T1000 (cell line): ENCODE data around the gene CD7.

Experiments
- DNase-seq: peaks from one replicate; lab custom pipeline; 2025; ENCODE audit warnings: mixed read lengths; lab: John Stamatoyannopoulos, UW

CD7 gene

GRCh38 chr17:82346342-82347300, 29.2 kb upstream of the CD7 start:
- no peak for DNase-seq

- DNase-seq = no peak
Measured at GRCh38 chr17:82345151-82345976, 28.0 kb upstream of the CD7 start.

- DNase-seq = no peak
Measured at GRCh38 chr17:82344175-82344907, 26.9 kb upstream of the CD7 start.

- no peak for DNase-seq
Measured at GRCh38 chr17:82343560-82343959, 26.2 kb upstream of the CD7 start.

GRCh38 chr17:82342361-82343079, 25.1 kb upstream of the CD7 start:
- DNase-seq = no peak

GRCh38 chr17:82339634-82340580, 22.5 kb upstream of the CD7 start:
- DNase-seq = no peak

- DNase-seq = peak; percentile 62
Measured at GRCh38 chr17:82338858-82339633, 21.6 kb upstream of the CD7 start.

GRCh38 chr17:82334622-82335394, 17.4 kb upstream of the CD7 start:
- no peak for DNase-seq

- no peak for DNase-seq
Measured at GRCh38 chr17:82334204-82334621, 16.8 kb upstream of the CD7 start.

GRCh38 chr17:82333279-82334171, 16.1 kb upstream of the CD7 start, which contains the start of gene SECTM1:
Gene SECTM1 (minus strand): TSS chr17:82333766. CDS start chr17:82327240, 6,526 bp downstream.
- peak; percentile 72 for DNase-seq

- DNase-seq = peak; percentile 48
Measured at GRCh38 chr17:82332669-82333278, 15.4 kb upstream of the CD7 start.

GRCh38 chr17:82331345-82331939, 14.0 kb upstream of the CD7 start:
- no peak for DNase-seq

GRCh38 chr17:82330322-82331239, 13.2 kb upstream of the CD7 start:
- DNase-seq = no peak

- no peak for DNase-seq
Measured at GRCh38 chr17:82329683-82330321, 12.4 kb upstream of the CD7 start.

GRCh38 chr17:82328994-82329507, 11.6 kb upstream of the CD7 start:
- no peak for DNase-seq
